Measurements from ENCODE around the gene CACNA2D1. TPM values are rescaled to one million over a fixed set of nuclear protein-coding genes. Genes with fewer than 3 reads are reported as not detected.

CACNA2D1 gene
- total RNA-seq, 1 donor from 2014 or later = 116 TPM

- H3K36me3 ChIP-seq (ENCODE audit: control insufficient read depth in 3 of 3, insufficient read depth in 3 of 3, low read length in 3 of 3) = no peaks in the 10 kb centered on the region
- no peak overlapping the region for H3K4me3 ChIP-seq (ENCODE audit: low read length in 3 of 3)
- no peaks in the 10 kb centered on the region for H3K9me3 ChIP-seq (ENCODE audit: control insufficient read depth in 3 of 3, low read length in 3 of 3)
- no peaks in the 10 kb centered on the region for H3K27me3 ChIP-seq (ENCODE audit: control insufficient read depth in 3 of 3, insufficient read depth in 3 of 3, low read length in 3 of 3)
- no peak overlapping the region for H3K27ac ChIP-seq (ENCODE audit: low read depth, low read length)
- no peak overlapping the region for H3K9ac ChIP-seq (ENCODE audit: low read depth in 1 of 3, low read length in 3 of 3)
- peaks cover 4 to 17% (median 13%) of the 10 kb centered on the region in 3 donors for H3K4me1 ChIP-seq (ENCODE audit: control insufficient read depth in 3 of 3, insufficient read depth in 3 of 3, low read length in 3 of 3)
Measured at GRCh38 chr7:82360591-82361368, 82.8 kb downstream of the CACNA2D1 start.

- Histone ChIP-seq H3K27ac (ENCODE audit: low read depth, low read length) (no peak overlapping the region), H3K4me3 (ENCODE audit: low read length in 3 of 3) (no peak overlapping the region), H3K9ac (ENCODE audit: low read depth in 1 of 3, low read length in 3 of 3) (no peak overlapping the region), H3K27me3 (ENCODE audit: control insufficient read depth in 3 of 3, insufficient read depth in 3 of 3, low read length in 3 of 3) (no peaks in the 10 kb centered on the region), H3K4me1 (ENCODE audit: control insufficient read depth in 3 of 3, insufficient read depth in 3 of 3, low read length in 3 of 3) (peaks cover 4 to 17% (median 13%) of the 10 kb centered on the region in 3 donors), H3K9me3 (ENCODE audit: control insufficient read depth in 3 of 3, low read length in 3 of 3) (no peaks in the 10 kb centered on the region), H3K36me3 (ENCODE audit: control insufficient read depth in 3 of 3, insufficient read depth in 3 of 3, low read length in 3 of 3) (no peaks in the 10 kb centered on the region)
Measured at GRCh38 chr7:82359426-82359825, 84.2 kb downstream of the CACNA2D1 start.

DNA sequence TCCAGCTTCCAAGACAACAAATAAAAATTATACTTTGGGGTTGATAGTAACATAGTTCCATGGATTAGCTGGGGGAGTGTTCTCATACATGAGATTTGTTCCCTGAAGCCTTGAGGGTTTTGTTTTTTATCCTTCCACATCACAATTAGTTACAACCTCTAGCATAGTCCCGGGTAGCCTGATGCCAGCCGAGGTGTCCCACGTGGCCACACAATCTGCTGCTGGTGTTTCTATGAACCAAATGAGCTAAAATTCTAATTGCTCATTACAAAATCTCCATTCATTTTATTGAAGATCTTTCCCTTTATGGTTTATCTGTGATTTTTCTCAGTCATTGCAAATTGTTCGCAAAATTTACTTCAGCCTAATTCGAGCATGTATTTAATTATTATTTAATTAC lies 84.7 kb downstream of the CACNA2D1 start:
- H3K4me1 ChIP-seq (ENCODE audit: control insufficient read depth in 3 of 3, insufficient read depth in 3 of 3, low read length in 3 of 3) = peaks cover 4 to 17% (median 11%) of the 10 kb centered on the region in 3 donors
- no peak overlapping the region for H3K9ac ChIP-seq (ENCODE audit: low read depth in 1 of 3, low read length in 3 of 3)

DNA sequence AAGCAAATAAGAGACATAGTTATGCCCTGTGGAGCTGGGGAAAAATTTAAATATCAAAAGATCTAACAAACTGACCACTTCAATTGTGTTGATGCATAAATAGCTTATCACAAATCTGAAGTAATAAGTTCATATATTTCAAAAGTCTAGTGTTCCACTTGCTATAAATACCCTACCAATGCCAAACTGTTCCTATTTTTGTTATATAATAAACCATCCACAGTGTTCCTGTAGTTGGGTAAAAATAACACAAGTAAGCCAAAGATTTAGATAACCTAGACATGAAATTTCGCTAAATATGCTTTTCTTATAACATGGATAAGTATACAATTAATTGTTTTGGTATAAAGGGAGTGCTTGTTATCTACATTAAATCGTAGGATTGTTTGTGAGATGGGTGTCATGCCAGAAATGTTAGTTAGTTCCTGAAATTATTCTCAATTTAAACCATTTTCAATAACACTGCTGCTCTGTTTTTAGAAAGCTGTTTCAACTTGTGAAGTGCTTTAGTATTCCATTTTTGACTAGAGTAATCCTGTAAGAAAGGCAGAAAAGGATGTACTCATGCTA lies 85.5 kb downstream of the CACNA2D1 start:
- Histone ChIP-seq H3K9me3 (ENCODE audit: control insufficient read depth in 3 of 3, low read length in 3 of 3) (no peaks in the 10 kb centered on the region), H3K27me3 (ENCODE audit: control insufficient read depth in 3 of 3, insufficient read depth in 3 of 3, low read length in 3 of 3) (no peaks in the 10 kb centered on the region), H3K27ac (ENCODE audit: low read depth, low read length) (no peak overlapping the region), H3K4me3 (ENCODE audit: low read length in 3 of 3) (no peak overlapping the region), H3K4me1 (ENCODE audit: control insufficient read depth in 3 of 3, insufficient read depth in 3 of 3, low read length in 3 of 3) (peaks cover 4 to 17% (median 10%) of the 10 kb centered on the region in 3 donors), H3K36me3 (ENCODE audit: control insufficient read depth in 3 of 3, insufficient read depth in 3 of 3, low read length in 3 of 3) (no peaks in the 10 kb centered on the region), H3K9ac (ENCODE audit: low read depth in 1 of 3, low read length in 3 of 3) (peak overlapping the region in 1 of 3 donors; percentile 24)

More for the DNA sequence above, 84.7 kb downstream of the CACNA2D1 start:
- no peaks in the 10 kb centered on the region for H3K9me3 ChIP-seq (ENCODE audit: control insufficient read depth in 3 of 3, low read length in 3 of 3)
- no peaks in the 10 kb centered on the region for H3K27me3 ChIP-seq (ENCODE audit: control insufficient read depth in 3 of 3, insufficient read depth in 3 of 3, low read length in 3 of 3)
- no peaks in the 10 kb centered on the region for H3K36me3 ChIP-seq (ENCODE audit: control insufficient read depth in 3 of 3, insufficient read depth in 3 of 3, low read length in 3 of 3)
- no peak overlapping the region for H3K27ac ChIP-seq (ENCODE audit: low read depth, low read length)
- no peak overlapping the region for H3K4me3 ChIP-seq (ENCODE audit: low read length in 3 of 3)

DNA sequence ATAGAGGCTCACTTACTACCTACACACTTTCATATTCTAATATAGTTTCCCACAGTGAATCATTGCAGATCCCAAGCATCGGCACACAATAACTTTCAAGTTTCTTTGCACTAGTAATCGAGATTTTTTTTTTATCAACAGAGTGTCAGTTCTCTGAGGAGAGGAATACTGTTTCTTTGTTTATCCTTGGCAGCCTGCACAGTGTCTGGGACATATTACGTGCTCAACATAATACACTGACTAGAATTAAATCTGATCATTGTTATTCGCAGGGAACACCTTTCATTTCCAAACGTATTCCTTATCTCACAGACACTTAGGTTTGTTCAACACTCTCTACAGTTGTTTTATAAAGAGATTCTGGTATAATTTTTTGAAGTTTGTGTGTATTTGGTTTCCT lies 95.3 kb downstream of the CACNA2D1 start:
- no peaks in the 10 kb centered on the region for H3K9me3 ChIP-seq (ENCODE audit: control insufficient read depth in 3 of 3, low read length in 3 of 3)
- H3K27ac ChIP-seq (ENCODE audit: low read depth, low read length) = no peak overlapping the region
- H3K4me3 ChIP-seq (ENCODE audit: low read length in 3 of 3) = no peak overlapping the region
- no peak overlapping the region for H3K9ac ChIP-seq (ENCODE audit: low read depth in 1 of 3, low read length in 3 of 3)
- peaks cover 0 to 5% (median 2%) of the 10 kb centered on the region in 3 donors for H3K4me1 ChIP-seq (ENCODE audit: control insufficient read depth in 3 of 3, insufficient read depth in 3 of 3, low read length in 3 of 3)
- H3K27me3 ChIP-seq (ENCODE audit: control insufficient read depth in 3 of 3, insufficient read depth in 3 of 3, low read length in 3 of 3) = no peaks in the 10 kb centered on the region
- H3K36me3 ChIP-seq (ENCODE audit: control insufficient read depth in 3 of 3, insufficient read depth in 3 of 3, low read length in 3 of 3) = peaks cover 0 to 4% (median 0%) of the 10 kb centered on the region in 3 donors

DNA sequence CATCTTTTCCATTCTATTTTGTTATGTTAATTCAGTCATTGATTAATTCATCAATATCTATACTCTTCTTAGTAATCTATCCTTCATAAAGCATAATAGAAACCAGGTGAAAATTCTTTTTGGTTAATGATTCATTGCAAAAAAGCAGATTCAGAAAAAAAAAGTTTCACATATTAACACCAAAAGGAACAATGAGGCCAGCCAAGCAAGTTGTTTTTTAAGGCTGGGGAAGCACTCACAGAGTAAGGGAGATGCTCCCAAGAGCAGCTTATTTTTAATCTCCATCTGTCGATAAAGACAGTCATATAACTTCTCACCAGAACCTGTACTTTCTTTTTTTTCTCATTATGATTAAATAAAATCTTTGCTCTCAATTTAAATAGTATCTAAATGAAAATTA lies 95.8 kb downstream of the CACNA2D1 start:
- Histone ChIP-seq H3K4me1 (ENCODE audit: control insufficient read depth in 3 of 3, insufficient read depth in 3 of 3, low read length in 3 of 3) (peaks cover 0 to 5% (median 2%) of the 10 kb centered on the region in 3 donors), H3K4me3 (ENCODE audit: low read length in 3 of 3) (no peak overlapping the region), H3K9me3 (ENCODE audit: control insufficient read depth in 3 of 3, low read length in 3 of 3) (no peaks in the 10 kb centered on the region), H3K9ac (ENCODE audit: low read depth in 1 of 3, low read length in 3 of 3) (no peak overlapping the region), H3K27me3 (ENCODE audit: control insufficient read depth in 3 of 3, insufficient read depth in 3 of 3, low read length in 3 of 3) (no peaks in the 10 kb centered on the region), H3K27ac (ENCODE audit: low read depth, low read length) (no peak overlapping the region), H3K36me3 (ENCODE audit: control insufficient read depth in 3 of 3, insufficient read depth in 3 of 3, low read length in 3 of 3) (peaks cover 0 to 4% (median 0%) of the 10 kb centered on the region in 3 donors)

DNA sequence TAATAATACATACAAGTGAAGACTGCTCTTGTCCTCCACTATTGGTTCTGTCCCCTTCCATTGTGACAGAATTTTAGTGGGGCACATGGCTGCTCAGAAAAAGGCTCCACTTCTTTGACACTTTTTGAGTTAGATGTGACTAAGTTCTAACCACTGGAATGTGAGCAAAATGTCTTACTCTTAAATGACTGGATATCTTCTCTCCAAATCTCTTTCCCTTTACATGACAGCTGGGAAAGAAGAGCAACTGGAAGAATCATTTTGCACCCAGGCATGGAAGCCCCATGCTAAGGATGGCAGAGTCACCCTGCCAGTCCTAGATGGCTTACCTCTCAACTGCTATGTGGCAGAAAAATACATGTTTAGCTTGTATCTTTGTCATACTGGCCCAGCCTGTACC lies 97.7 kb downstream of the CACNA2D1 start:
- no peak overlapping the region for H3K27ac ChIP-seq (ENCODE audit: low read depth, low read length)
- no peaks in the 10 kb centered on the region for H3K9me3 ChIP-seq (ENCODE audit: control insufficient read depth in 3 of 3, low read length in 3 of 3)
- H3K4me1 ChIP-seq (ENCODE audit: control insufficient read depth in 3 of 3, insufficient read depth in 3 of 3, low read length in 3 of 3) = peaks cover 0 to 5% (median 2%) of the 10 kb centered on the region in 3 donors

GRCh38 chr7:82343716-82344115 lies 99.9 kb downstream of the CACNA2D1 start:
- Histone ChIP-seq H3K36me3 (ENCODE audit: control insufficient read depth in 3 of 3, insufficient read depth in 3 of 3, low read length in 3 of 3) (peaks cover 0 to 4% (median 0%) of the 10 kb centered on the region in 3 donors), H3K27me3 (ENCODE audit: control insufficient read depth in 3 of 3, insufficient read depth in 3 of 3, low read length in 3 of 3) (no peaks in the 10 kb centered on the region), H3K9ac (ENCODE audit: low read depth in 1 of 3, low read length in 3 of 3) (no peak overlapping the region), H3K4me1 (ENCODE audit: control insufficient read depth in 3 of 3, insufficient read depth in 3 of 3, low read length in 3 of 3) (peaks cover 0 to 5% (median under 1%) of the 10 kb centered on the region in 3 donors), H3K9me3 (ENCODE audit: control insufficient read depth in 3 of 3, low read length in 3 of 3) (no peaks in the 10 kb centered on the region), H3K4me3 (ENCODE audit: low read length in 3 of 3) (no peak overlapping the region), H3K27ac (ENCODE audit: low read depth, low read length) (no peak overlapping the region)

More for the DNA sequence above, 97.7 kb downstream of the CACNA2D1 start:
- peaks cover 0 to 4% (median 0%) of the 10 kb centered on the region in 3 donors for H3K36me3 ChIP-seq (ENCODE audit: control insufficient read depth in 3 of 3, insufficient read depth in 3 of 3, low read length in 3 of 3)
- H3K9ac ChIP-seq (ENCODE audit: low read depth in 1 of 3, low read length in 3 of 3) = no peak overlapping the region
- no peak overlapping the region for H3K4me3 ChIP-seq (ENCODE audit: low read length in 3 of 3)
- no peaks in the 10 kb centered on the region for H3K27me3 ChIP-seq (ENCODE audit: control insufficient read depth in 3 of 3, insufficient read depth in 3 of 3, low read length in 3 of 3)

DNA sequence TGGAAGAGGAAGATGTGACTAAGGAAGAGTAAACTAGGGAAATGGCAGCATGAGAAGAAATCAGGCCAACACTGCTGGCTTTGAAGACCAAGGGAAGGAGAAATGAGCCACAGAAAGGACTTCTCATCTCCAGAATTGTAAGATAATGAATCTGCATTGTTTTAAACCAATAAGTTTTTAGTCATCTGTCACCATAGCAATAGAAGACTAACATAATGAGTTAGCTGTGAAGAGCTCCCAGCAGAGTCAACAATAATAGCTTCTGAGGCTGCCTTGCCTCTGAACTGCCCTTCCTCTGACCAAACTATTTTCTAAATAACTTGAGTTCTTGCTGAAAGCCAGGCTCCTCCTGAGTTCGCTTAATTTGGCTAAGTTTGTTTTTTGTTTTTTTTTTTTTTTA lies 103.6 kb downstream of the CACNA2D1 start:
- Histone ChIP-seq H3K4me3 (ENCODE audit: low read length in 3 of 3) (no peak overlapping the region), H3K4me1 (ENCODE audit: control insufficient read depth in 3 of 3, insufficient read depth in 3 of 3, low read length in 3 of 3) (peaks cover 4 to 9% (median 6%) of the 10 kb centered on the region in 3 donors), H3K9ac (ENCODE audit: low read depth in 1 of 3, low read length in 3 of 3) (no peak overlapping the region), H3K27me3 (ENCODE audit: control insufficient read depth in 3 of 3, insufficient read depth in 3 of 3, low read length in 3 of 3) (no peaks in the 10 kb centered on the region), H3K9me3 (ENCODE audit: control insufficient read depth in 3 of 3, low read length in 3 of 3) (no peaks in the 10 kb centered on the region), H3K27ac (ENCODE audit: low read depth, low read length) (no peak overlapping the region), H3K36me3 (ENCODE audit: control insufficient read depth in 3 of 3, insufficient read depth in 3 of 3, low read length in 3 of 3) (no peaks in the 10 kb centered on the region)

- Histone ChIP-seq H3K4me3 (ENCODE audit: low read length in 3 of 3) (no peak overlapping the region), H3K27me3 (ENCODE audit: control insufficient read depth in 3 of 3, insufficient read depth in 3 of 3, low read length in 3 of 3) (no peaks in the 10 kb centered on the region), H3K9me3 (ENCODE audit: control insufficient read depth in 3 of 3, low read length in 3 of 3) (no peaks in the 10 kb centered on the region), H3K9ac (ENCODE audit: low read depth in 1 of 3, low read length in 3 of 3) (no peak overlapping the region), H3K27ac (ENCODE audit: low read depth, low read length) (no peak overlapping the region), H3K36me3 (ENCODE audit: control insufficient read depth in 3 of 3, insufficient read depth in 3 of 3, low read length in 3 of 3) (no peaks in the 10 kb centered on the region), H3K4me1 (ENCODE audit: control insufficient read depth in 3 of 3, insufficient read depth in 3 of 3, low read length in 3 of 3) (peaks cover 4 to 9% (median 6%) of the 10 kb centered on the region in 3 donors)
Measured at GRCh38 chr7:82335927-82336326, 107.7 kb downstream of the CACNA2D1 start.
